MM.1S (cell line): Measurements from ENCODE around the gene TNN.

ENCODE experiments used
- CTCF ChIP-seq: fragments of 300-600 bp; sonication (generic); IDR thresholded peaks from 2 replicates; pipeline ENCODE4 v1.5.1; 2016; ENCODE audit warnings: antibody characterized with exemption, low read length, mixed read lengths
- EZH2 ChIP-seq: fragments of 300-600 bp; sonication (generic); optimal IDR thresholded peaks from 2 replicates; pipeline ENCODE3; 2017; ENCODE audit warnings: low read depth, mild to moderate bottlenecking, antibody characterized with exemption, low read length, mixed read lengths

GRCh38 chr1:175166746-175167145 is 99.1 kb downstream of the TNN start:
- TF ChIP-seq EZH2 (no peak), CTCF (no peak)
